Neural cell (in vitro differentiated cells): ENCODE results near the gene IDS.

ENCODE experiments used
- EP300 ChIP-seq: fragments of 450-650 bp; conservative IDR thresholded peaks from 2 replicates; pipeline ENCODE4 v1.6.1; 2014; ENCODE audit warnings: antibody characterized with exemption, mild to moderate bottlenecking, moderate library complexity; ENCODE audit not compliant: poor library complexity, severe bottlenecking
- EZH2 ChIP-seq: fragments of 200-600, 300-800 bp; shearing (Covaris generic), sonication (generic); IDR thresholded peaks from 2 replicates; pipeline ENCODE4 v1.6.1; 2014; ENCODE audit warnings: antibody characterized with exemption, low read length, borderline replicate concordance, mild to moderate bottlenecking; ENCODE audit not compliant: insufficient read depth, poor library complexity, severe bottlenecking
- MXI1 ChIP-seq: fragments of 450-650 bp; conservative IDR thresholded peaks from 2 replicates; pipeline ENCODE4 v1.6.1; 2014; ENCODE audit warnings: antibody characterized with exemption, mild to moderate bottlenecking; ENCODE audit not compliant: poor library complexity, severe bottlenecking
- POLR2AphosphoS5 ChIP-seq: IDR thresholded peaks from 2 replicates; pipeline ENCODE4 v1.6.1; 2012
- RAD21 ChIP-seq: fragments of 450-650 bp; conservative IDR thresholded peaks from 2 replicates; pipeline ENCODE4 v1.6.1; 2014; ENCODE audit warnings: antibody characterized with exemption, mild to moderate bottlenecking, moderate library complexity
- SMC3 ChIP-seq: fragments of 450-650 bp; conservative IDR thresholded peaks from 2 replicates; pipeline ENCODE4 v1.6.1; 2014; ENCODE audit warnings: antibody characterized with exemption, mild to moderate bottlenecking, moderate library complexity; ENCODE audit not compliant: poor library complexity
- TAF1 ChIP-seq: IDR thresholded peaks from 2 replicates; pipeline ENCODE4 v1.6.1; 2012; ENCODE audit warnings: low read depth
- TF ChIP-seq, protein P1 (sequence below): fragments of 450-650 bp; IDR thresholded peaks from 2 replicates; pipeline ENCODE4 v1.5.1; 2014; ENCODE audit warnings: antibody characterized with exemption, mild to moderate bottlenecking, moderate library complexity; ENCODE audit not compliant: poor library complexity, severe bottlenecking
- TF ChIP-seq, protein P2 (sequence below): IDR thresholded peaks from 2 replicates; pipeline ENCODE4 v1.6.1; 2012; ENCODE audit warnings: borderline replicate concordance

DNA sequence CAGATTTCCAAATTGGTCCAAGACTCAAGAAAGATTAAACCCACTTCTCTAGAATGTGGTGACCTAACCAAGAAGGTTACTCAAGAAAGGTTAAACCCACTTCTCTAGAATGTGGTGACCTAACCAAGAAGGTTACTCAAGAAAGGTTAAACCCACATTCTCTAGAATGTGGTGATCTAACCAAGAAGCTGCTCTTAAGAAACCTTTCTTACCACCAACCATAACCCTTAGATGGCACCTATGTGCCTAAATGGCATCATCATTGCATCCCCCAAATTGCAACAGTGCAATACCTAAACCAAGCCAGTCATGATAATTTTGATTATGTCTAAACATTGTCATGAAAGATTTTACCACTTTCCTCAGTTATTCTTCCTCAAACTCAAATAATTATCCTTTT is 49.2 kb downstream of the IDS start:
- no peak for TF ChIP-seq POLR2AphosphoS5
- no peak for TF ChIP-seq EP300
- no peak for TF ChIP-seq SMC3
- TF ChIP-seq, protein P1, sequence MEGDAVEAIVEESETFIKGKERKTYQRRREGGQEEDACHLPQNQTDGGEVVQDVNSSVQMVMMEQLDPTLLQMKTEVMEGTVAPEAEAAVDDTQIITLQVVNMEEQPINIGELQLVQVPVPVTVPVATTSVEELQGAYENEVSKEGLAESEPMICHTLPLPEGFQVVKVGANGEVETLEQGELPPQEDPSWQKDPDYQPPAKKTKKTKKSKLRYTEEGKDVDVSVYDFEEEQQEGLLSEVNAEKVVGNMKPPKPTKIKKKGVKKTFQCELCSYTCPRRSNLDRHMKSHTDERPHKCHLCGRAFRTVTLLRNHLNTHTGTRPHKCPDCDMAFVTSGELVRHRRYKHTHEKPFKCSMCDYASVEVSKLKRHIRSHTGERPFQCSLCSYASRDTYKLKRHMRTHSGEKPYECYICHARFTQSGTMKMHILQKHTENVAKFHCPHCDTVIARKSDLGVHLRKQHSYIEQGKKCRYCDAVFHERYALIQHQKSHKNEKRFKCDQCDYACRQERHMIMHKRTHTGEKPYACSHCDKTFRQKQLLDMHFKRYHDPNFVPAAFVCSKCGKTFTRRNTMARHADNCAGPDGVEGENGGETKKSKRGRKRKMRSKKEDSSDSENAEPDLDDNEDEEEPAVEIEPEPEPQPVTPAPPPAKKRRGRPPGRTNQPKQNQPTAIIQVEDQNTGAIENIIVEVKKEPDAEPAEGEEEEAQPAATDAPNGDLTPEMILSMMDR: no peak
- no peak for TF ChIP-seq EZH2
- no peak for TF ChIP-seq TAF1
- TF ChIP-seq MXI1: no peak
- TF ChIP-seq, protein P2, sequence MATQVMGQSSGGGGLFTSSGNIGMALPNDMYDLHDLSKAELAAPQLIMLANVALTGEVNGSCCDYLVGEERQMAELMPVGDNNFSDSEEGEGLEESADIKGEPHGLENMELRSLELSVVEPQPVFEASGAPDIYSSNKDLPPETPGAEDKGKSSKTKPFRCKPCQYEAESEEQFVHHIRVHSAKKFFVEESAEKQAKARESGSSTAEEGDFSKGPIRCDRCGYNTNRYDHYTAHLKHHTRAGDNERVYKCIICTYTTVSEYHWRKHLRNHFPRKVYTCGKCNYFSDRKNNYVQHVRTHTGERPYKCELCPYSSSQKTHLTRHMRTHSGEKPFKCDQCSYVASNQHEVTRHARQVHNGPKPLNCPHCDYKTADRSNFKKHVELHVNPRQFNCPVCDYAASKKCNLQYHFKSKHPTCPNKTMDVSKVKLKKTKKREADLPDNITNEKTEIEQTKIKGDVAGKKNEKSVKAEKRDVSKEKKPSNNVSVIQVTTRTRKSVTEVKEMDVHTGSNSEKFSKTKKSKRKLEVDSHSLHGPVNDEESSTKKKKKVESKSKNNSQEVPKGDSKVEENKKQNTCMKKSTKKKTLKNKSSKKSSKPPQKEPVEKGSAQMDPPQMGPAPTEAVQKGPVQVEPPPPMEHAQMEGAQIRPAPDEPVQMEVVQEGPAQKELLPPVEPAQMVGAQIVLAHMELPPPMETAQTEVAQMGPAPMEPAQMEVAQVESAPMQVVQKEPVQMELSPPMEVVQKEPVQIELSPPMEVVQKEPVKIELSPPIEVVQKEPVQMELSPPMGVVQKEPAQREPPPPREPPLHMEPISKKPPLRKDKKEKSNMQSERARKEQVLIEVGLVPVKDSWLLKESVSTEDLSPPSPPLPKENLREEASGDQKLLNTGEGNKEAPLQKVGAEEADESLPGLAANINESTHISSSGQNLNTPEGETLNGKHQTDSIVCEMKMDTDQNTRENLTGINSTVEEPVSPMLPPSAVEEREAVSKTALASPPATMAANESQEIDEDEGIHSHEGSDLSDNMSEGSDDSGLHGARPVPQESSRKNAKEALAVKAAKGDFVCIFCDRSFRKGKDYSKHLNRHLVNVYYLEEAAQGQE: no peak
- TF ChIP-seq RAD21: no peak
